ENCODE data around the gene ANKMY2.

Gene ANKMY2

GRCh38 chr7:16661924-16662323 lies 16.4 kb upstream of the ANKMY2 start:
- Histone ChIP-seq H3K27ac (ENCODE audit: extremely low read depth, low read depth, low read length) (no peak overlapping the region), H3K4me1 (ENCODE audit: control insufficient read depth, insufficient read depth, low read length) (peaks cover 7% of the 10 kb centered on the region), H3K4me3 (ENCODE audit: low read depth, low read length) (no peak overlapping the region), H3K9me3 (ENCODE audit: control insufficient read depth, insufficient read depth, low read depth, low read length) (no peaks in the 10 kb centered on the region), H3K36me3 (ENCODE audit: control insufficient read depth in 2 of 2, insufficient read depth in 1 of 2, low read length in 2 of 2) (peaks cover 0 to 2% of the 10 kb centered on the region in 2 experiments; a peak in 1 of 3 replicates)
- TF ChIP-seq ZNF292 (tag by site-specific recombination; IDR thresholded peaks at IDR 0.05; ENCODE audit: borderline replicate concordance, low read depth), result no peak
- no peak for TF ChIP-seq PRDM4 (tag by site-specific recombination; IDR thresholded peaks at IDR 0.05)
- ChIA-PET CTCF (no interaction called here), POLR2A (interaction anchor here (2.2 kb wide), 1 partner anchor 15 kb away, joined by 11 read pairs; the partner anchor contains the start of genes ANKMY2 and BZW2)

GRCh38 chr7:16660702-16661464 lies 15.3 kb upstream of the ANKMY2 start:
- Histone ChIP-seq H3K4me1 (ENCODE audit: control insufficient read depth, insufficient read depth, low read length) (peaks cover 7% of the 10 kb centered on the region), H3K9me3 (ENCODE audit: control insufficient read depth, insufficient read depth, low read depth, low read length) (no peaks in the 10 kb centered on the region), H3K4me3 (ENCODE audit: low read depth, low read length) (no peak overlapping the region), H3K27ac (ENCODE audit: extremely low read depth, low read depth, low read length) (no peak overlapping the region), H3K36me3 (ENCODE audit: control insufficient read depth in 2 of 2, insufficient read depth in 1 of 2, low read length in 2 of 2) (no peaks in the 10 kb centered on the region)
- ChIA-PET POLR2A (no interaction called here), CTCF (interaction anchor here (0.5 to 0.6 kb wide), 2 partner anchors 22 to 313 kb away, joined by 3 to 5 read pairs; no protein-coding TSS in a partner anchor)
- TF ChIP-seq ZNF692 (tag by site-specific recombination; IDR thresholded peaks at IDR 0.05) (0 out of 2 replicates have a peak, but pooled peaks have one; percentile 22), ATF2 (tag by site-specific recombination; IDR thresholded peaks at IDR 0.05; ENCODE audit: low read depth) (no peak; the same call in 1 of the 2 replicates), ELK4 (IDR thresholded peaks at IDR 0.05; ENCODE audit: borderline replicate concordance, low read depth, low read length) (no peak), IKZF3 (tag by site-specific recombination; IDR thresholded peaks at IDR 0.05) (0 out of 2 replicates have a peak, but pooled peaks have one; percentile 9), ZNF214 (tag by site-specific recombination; IDR thresholded peaks at IDR 0.05; ENCODE audit: borderline replicate concordance) (no peak), ZNF623 (tag by site-specific recombination; IDR thresholded peaks at IDR 0.05) (no peak), ZNF366 (tag by site-specific recombination; conservative IDR thresholded peaks at IDR 0.05) (peak; percentile 86), INSM2 (tag by site-specific recombination; IDR thresholded peaks at IDR 0.05) (no peak), ZEB2 (tag by site-specific recombination; IDR thresholded peaks at IDR 0.05) (peak; percentile 63; the same call in 1 of the 2 replicates), ZFP3 (tag by site-specific recombination; IDR thresholded peaks at IDR 0.05; ENCODE audit: low read depth) (peak; percentile 46; the same call in 1 of the 2 replicates), ZNF280C (tag by site-specific recombination; IDR thresholded peaks at IDR 0.05) (no peak), SCRT2 (tag by site-specific recombination; IDR thresholded peaks at IDR 0.05) (peak; percentile 42), CTCF (tag by site-specific recombination; IDR thresholded peaks at IDR 0.05) (no peak), ZNF2 (tag by site-specific recombination; IDR thresholded peaks at IDR 0.05) (no peak), HIC1 (tag by site-specific recombination; IDR thresholded peaks at IDR 0.05) (0 out of 2 replicates have a peak, but pooled peaks have one; percentile 25)
